Activated CD4-positive, alpha-beta memory T cell treated with anti-CD3 and anti-CD28 coated beads for 36 hours (primary cell): ENCODE results near the gene HLA-A. TPM values are rescaled to one million over a fixed set of nuclear protein-coding genes. Genes with fewer than 3 reads are reported as not detected.

ENCODE experiments used
- CTCF ChIA-PET: fragments of 350-600 bp; sonication (Branson Sonifier 250); formaldehyde crosslinking; loops from one replicate; lab custom pipeline; 2021; ENCODE audit warnings: antibody characterized with exemption, inconsistent platforms; lab: Charles Lee
- POLR2A ChIA-PET: fragments of 350-600 bp; sonication (Branson Sonifier 250); formaldehyde crosslinking; loops from one replicate; lab custom pipeline; 2021; ENCODE audit warnings: antibody characterized with exemption; lab: Charles Lee
- DNase-seq: peaks from one replicate; pipeline ENCODE4 v3.0.0-alpha.2; 2020
- H3K27ac Mint-ChIP-seq: one replicate; pipeline ENCODE4 v1.8.0; 2021; ENCODE audit warnings: mixed read lengths
- H3K27me3 Mint-ChIP-seq: one replicate; pipeline ENCODE4 v1.8.0; 2021; ENCODE audit warnings: mixed read lengths
- H3K36me3 Mint-ChIP-seq: one replicate; pipeline ENCODE4 v1.8.0; 2021; ENCODE audit warnings: mixed read lengths
- H3K4me1 Mint-ChIP-seq: one replicate; pipeline ENCODE4 v1.8.0; 2021; ENCODE audit warnings: low read depth, mixed read lengths
- H3K4me3 Mint-ChIP-seq: one replicate; pipeline ENCODE4 v1.8.0; 2021; ENCODE audit warnings: mild to moderate bottlenecking, mixed read lengths
- H3K9me3 Mint-ChIP-seq: one replicate; pipeline ENCODE4 v1.8.0; 2021; ENCODE audit warnings: mixed read lengths
- intact Hi-C: fragments of 100-400 bp; cut with micrococcal nuclease; formaldehyde crosslinking; loops from one replicate; pipeline ENCODE4 v1.15.1; 2023
- total RNA-seq, 2 experiments: library from RNA; stranded (reverse); gene quantifications; one replicate each; pipeline ENCODE4 v1.2.3, GENCODE V29; 2021

Gene HLA-A
- total RNA-seq, 2 experiments from 2014 or later = 1,413 to 1,470 TPM

GRCh38 chr6:29994826-29995225 is 52.5 kb downstream of the HLA-A start:
- intact Hi-C loops = no loop called here
- no peak overlapping the region for H3K27ac Mint-ChIP-seq
- POLR2A ChIA-PET = no interaction called here

GRCh38 chr6:29995340-29995777 is 53.0 kb downstream of the HLA-A start:
- intact Hi-C loops = no loop called here
- CTCF ChIA-PET = no interaction called here
- Mint-ChIP-seq H3K36me3 (no peaks in the 10 kb centered on the region), H3K27ac (no peak overlapping the region), H3K9me3 (no peaks in the 10 kb centered on the region), H3K4me1 (no peaks in the 10 kb centered on the region), H3K27me3 (peaks cover under 1% of the 10 kb centered on the region), H3K4me3 (no peak overlapping the region)
- no peak for DNase-seq
- POLR2A ChIA-PET = no interaction called here

More at GRCh38 chr6:29994826-29995225, 52.5 kb downstream of the HLA-A start:
- DNase-seq = no peak
- H3K9me3 Mint-ChIP-seq = no peaks in the 10 kb centered on the region
- no peaks in the 10 kb centered on the region for H3K4me1 Mint-ChIP-seq
- H3K4me3 Mint-ChIP-seq = no peak overlapping the region
- H3K27me3 Mint-ChIP-seq = peaks cover 3% of the 10 kb centered on the region
- no peaks in the 10 kb centered on the region for H3K36me3 Mint-ChIP-seq
- CTCF ChIA-PET = no interaction called here

Other genes starting within 250 kb of the HLA-A start
- gene HLA-F, start 219.1 kb upstream of the HLA-A start, total RNA-seq = 100 to 1,000 TPM; 256 to 270 TPM
- under 1 TPM; 0.19 to 0.38 TPM for gene HLA-G, start 114.7 kb upstream of the HLA-A start, total RNA-seq
- 10 to 100 TPM; 69.4 to 73.2 TPM for gene POLR1H, start 118.7 kb downstream of the HLA-A start, total RNA-seq
- 10 to 100 TPM; 51.3 to 55.0 TPM for gene PPP1R11, start 124.7 kb downstream of the HLA-A start, total RNA-seq
- gene RNF39, start 133.2 kb downstream of the HLA-A start, total RNA-seq = not detected
- not detected for gene TRIM31, start 170.6 kb downstream of the HLA-A start, total RNA-seq
- gene TRIM40, start 193.6 kb downstream of the HLA-A start, total RNA-seq = not detected
- gene TRIM10, start 218.7 kb downstream of the HLA-A start, total RNA-seq = under 1 TPM; 0.36 to 0.38 TPM
- gene TRIM15, start 221.0 kb downstream of the HLA-A start, total RNA-seq = 1 to 10 TPM in 1 of 2 experiments, under 1 TPM in 1; 0.63 to 1.6 TPM